ENCODE results near the gene MTREX. TPM values are rescaled to one million over a fixed set of nuclear protein-coding genes. Genes with fewer than 3 reads are reported as not detected.

The MTREX gene
- total RNA-seq, 1 donor from 2014 or later: 85.5 TPM

GRCh38 chr5:55324006-55324405, 16.2 kb downstream of the MTREX start:
- intact Hi-C loops (cut with micrococcal nuclease): loop anchor here (1.0 to 5.0 kb wide), 3 partner anchors 152 to 598 kb away; no protein-coding TSS in a partner anchor

- intact Hi-C loops (cut with micrococcal nuclease): loop anchor here (1.0 to 5.0 kb wide), 4 partner anchors 19 to 597 kb away; no protein-coding TSS in a partner anchor
Observed at GRCh38 chr5:55324815-55325418, 17.1 kb downstream of the MTREX start.

GRCh38 chr5:55325621-55326020, 17.8 kb downstream of the MTREX start:
- intact Hi-C loops (cut with micrococcal nuclease): loop anchor here (1.0 kb wide), 1 partner anchor 19 kb away; no protein-coding TSS in a partner anchor

- intact Hi-C loops (cut with micrococcal nuclease): no loop called here
Observed at GRCh38 chr5:55327281-55327680, 19.5 kb downstream of the MTREX start.

GRCh38 chr5:55331321-55331720, 23.5 kb downstream of the MTREX start:
- intact Hi-C loops (cut with micrococcal nuclease): no loop called here

GRCh38 chr5:55333017-55333416, 25.2 kb downstream of the MTREX start:
- intact Hi-C loops (cut with micrococcal nuclease): no loop called here

- intact Hi-C loops (cut with micrococcal nuclease): no loop called here
Observed at GRCh38 chr5:55333811-55334210, 26.0 kb downstream of the MTREX start.

- intact Hi-C loops (cut with micrococcal nuclease): no loop called here
Observed at GRCh38 chr5:55338092-55338613, 30.4 kb downstream of the MTREX start.

- intact Hi-C loops (cut with micrococcal nuclease): no loop called here
Observed at GRCh38 chr5:55338810-55339243, 31.0 kb downstream of the MTREX start.

- intact Hi-C loops (cut with micrococcal nuclease): loop anchor here (5.0 kb wide), 1 partner anchor 64 kb away; no protein-coding TSS in a partner anchor
Observed at GRCh38 chr5:55343107-55343506, 35.3 kb downstream of the MTREX start.

- intact Hi-C loops (cut with micrococcal nuclease): loop anchor here (1.0 to 5.0 kb wide), 5 partner anchors 18 to 348 kb away; partner anchors contain the start of genes CDC20B and PLPP1
Observed at GRCh38 chr5:55343609-55344008, 35.8 kb downstream of the MTREX start.

GRCh38 chr5:55344392-55344992, 36.7 kb downstream of the MTREX start:
- intact Hi-C loops (cut with micrococcal nuclease): loop anchor here (1.0 to 5.0 kb wide), 5 partner anchors 19 to 347 kb away; partner anchors contain the start of genes CDC20B and PLPP1

- intact Hi-C loops (cut with micrococcal nuclease): loop anchor here (2.0 kb wide), 1 partner anchor 173 kb away; the partner anchor contains the start of gene CDC20B
Observed at GRCh38 chr5:55345327-55345726, 37.5 kb downstream of the MTREX start.

- intact Hi-C loops (cut with micrococcal nuclease): no loop called here
Observed at GRCh38 chr5:55347786-55348185, 40.0 kb downstream of the MTREX start.

- intact Hi-C loops (cut with micrococcal nuclease): no loop called here
Observed at GRCh38 chr5:55350754-55351153, 43.0 kb downstream of the MTREX start.

GRCh38 chr5:55356896-55357295, 49.1 kb downstream of the MTREX start:
- intact Hi-C loops (cut with micrococcal nuclease): no loop called here

GRCh38 chr5:55360190-55360589, 52.4 kb downstream of the MTREX start:
- intact Hi-C loops (cut with micrococcal nuclease): no loop called here

- intact Hi-C loops (cut with micrococcal nuclease): no loop called here
Observed at GRCh38 chr5:55363856-55364255, 56.1 kb downstream of the MTREX start.

GRCh38 chr5:55364537-55365055, 56.8 kb downstream of the MTREX start:
- intact Hi-C loops (cut with micrococcal nuclease): no loop called here

GRCh38 chr5:55370291-55370925, 62.6 kb downstream of the MTREX start:
- intact Hi-C loops (cut with micrococcal nuclease): no loop called here

GRCh38 chr5:55371145-55371544, 63.4 kb downstream of the MTREX start:
- intact Hi-C loops (cut with micrococcal nuclease): no loop called here

Data from T-helper 1 cell treated with Interleukin-12 subunit alpha and Interleukin-12 subunit beta and Interleukin-4 antibody, amounts not matched to agents 30 ng/mL and 1 ng/mL, for 36 hours (primary cell).